Frontal cortex (tissue), 4 donors: ENCODE results near the gene TNRC6C. TPM values are rescaled to one million over a fixed set of nuclear protein-coding genes. Genes with fewer than 3 reads are reported as not detected.
"Not testable (repeated sequence)": the region's sequence is repeated elsewhere in the genome, so short reads cannot be mapped to it uniquely, and the experiment has no call there.

Experiments used
- DNase-seq, 2 donors: peaks; one replicate each; pipeline ENCODE4 v3.0.0; 2012; ENCODE audit warnings: low spot score in 2 of 2
- FAIRE-seq: peaks from 2 replicates; lab custom pipeline; 2012; peaks lifted over from hg19 to GRCh38; lab: Jason Lieb, UNC
- total RNA-seq: library from RNA; depleted of rRNA; stranded (reverse); fragments of >200 nt; gene quantifications from one replicate; pipeline ENCODE4 v1.2.3, GENCODE V29; 2014
- donor health status: control.
- donor health status: control.
- donor health status: control.

TNRC6C gene
- total RNA-seq, 1 donor from 2014 or later, result 26.9 TPM

DNA sequence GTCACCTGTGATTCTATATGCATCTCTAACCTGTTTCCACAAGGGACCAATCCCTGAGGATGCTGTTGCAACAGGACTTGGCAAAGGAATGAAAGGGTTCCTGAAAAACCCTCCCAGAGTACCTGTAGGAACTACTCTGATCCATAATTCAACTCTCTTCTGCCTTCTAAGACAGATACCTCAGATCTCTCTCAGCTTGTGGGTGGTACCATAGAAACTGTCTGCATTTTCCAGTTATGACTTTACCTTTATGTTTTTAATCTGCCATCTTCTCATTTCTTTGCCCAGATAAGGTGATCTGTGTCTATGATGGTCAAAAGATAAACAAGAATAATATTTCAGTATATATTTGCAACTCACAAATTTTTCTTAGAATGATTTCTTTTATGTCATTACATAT is 105.0 kb downstream of the TNRC6C start:
- FAIRE-seq (no peak), DNase-seq (no peak)

DNA sequence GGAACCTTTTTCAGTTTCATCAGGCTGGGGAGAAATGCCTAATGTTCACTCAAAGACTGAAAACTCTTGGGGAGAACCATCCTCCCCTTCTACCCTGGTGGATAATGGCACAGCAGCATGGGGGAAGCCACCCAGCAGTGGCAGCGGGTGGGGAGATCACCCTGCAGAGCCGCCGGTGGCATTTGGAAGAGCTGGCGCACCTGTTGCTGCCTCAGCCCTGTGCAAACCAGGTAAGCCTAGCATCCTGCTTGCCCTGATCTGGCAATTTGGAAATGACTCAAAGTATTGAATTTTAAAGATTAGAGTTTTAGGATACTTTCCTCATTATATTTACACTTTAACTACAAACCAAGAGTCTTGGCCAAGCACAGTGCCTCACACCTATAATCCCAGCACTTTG is 106.2 kb downstream of the TNRC6C start:
- no peak for DNase-seq
- no peak for FAIRE-seq

DNA sequence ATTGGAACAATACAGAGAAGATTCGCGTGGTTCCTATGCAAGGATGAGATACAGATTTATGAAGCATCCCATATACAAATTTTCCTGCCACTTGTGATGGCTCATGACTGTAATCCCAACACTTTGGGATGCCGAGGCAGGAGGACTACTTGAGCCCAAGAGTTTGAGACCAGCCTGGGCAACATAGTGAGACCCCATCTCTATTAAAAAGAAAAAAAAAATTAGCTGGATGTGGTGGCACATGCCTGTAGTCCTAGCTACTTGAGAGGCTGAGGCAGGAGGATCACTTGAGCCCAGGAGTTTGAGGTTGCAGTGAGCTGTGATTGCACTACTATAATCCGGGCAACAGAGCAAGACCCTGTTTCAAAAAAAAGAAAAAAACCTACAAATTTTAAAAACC is 108.5 kb downstream of the TNRC6C start:
- DNase-seq, FAIRE-seq: not testable (repeated sequence)

DNA sequence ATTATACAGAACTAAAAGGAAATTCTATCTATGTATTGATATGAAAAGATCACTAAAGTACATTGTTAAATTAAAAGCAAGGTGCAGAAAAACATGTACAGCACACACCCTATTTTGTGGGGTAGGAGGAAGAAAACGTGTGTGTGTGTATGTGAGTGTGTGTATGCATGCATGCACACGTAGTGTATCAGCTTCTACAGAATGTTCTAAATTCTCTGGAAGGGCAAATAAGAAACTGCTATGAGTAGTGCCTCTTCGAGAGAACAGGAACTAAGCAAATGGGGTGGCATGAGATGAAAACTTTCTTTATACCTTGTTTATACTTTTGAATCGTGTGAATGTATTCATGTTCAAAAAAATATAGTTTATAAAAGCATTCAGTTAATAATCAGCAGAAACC is 111.2 kb downstream of the TNRC6C start:
- DNase-seq (no peak), FAIRE-seq (no peak)

DNA sequence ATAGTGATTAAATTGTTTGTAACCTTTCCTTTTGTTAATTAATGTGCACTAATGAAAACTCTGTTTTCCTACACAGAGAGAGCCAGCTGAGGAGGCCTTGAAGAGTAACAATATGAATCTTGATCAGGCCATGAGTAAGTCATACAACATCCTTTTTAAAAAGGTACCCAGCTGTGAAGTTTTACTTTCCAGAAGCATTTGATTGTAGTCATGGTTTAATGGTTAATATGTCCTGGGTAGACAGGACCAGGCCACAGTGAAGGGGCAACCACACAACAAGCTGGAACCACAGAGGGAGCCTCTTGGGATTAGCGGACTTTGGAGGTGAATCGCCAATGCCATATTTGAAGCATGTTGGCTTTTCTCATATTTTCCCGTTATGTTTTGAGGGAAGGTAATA is 114.5 kb downstream of the TNRC6C start:
- no peak for FAIRE-seq

DNA sequence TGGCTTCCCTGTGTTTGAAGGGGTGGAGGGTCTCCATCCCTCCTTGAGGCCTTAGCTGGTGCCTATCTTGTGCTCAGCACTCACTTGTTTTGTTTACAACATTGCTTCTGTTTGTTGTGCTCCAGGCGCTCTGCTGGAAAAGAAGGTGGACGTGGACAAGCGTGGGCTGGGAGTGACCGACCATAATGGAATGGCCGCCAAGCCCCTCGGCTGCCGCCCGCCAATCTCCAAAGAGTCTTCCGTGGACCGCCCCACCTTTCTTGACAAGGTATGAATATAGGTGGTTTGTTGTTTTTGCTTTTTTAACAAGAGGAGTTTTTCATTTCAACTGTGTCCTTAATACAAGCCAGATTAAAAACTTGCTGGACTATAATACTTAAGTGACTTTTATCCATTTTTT is 116.5 kb downstream of the TNRC6C start:
- no peak for DNase-seq
- FAIRE-seq, result no peak

More for the DNA sequence above, 114.5 kb downstream of the TNRC6C start:
- no peak for DNase-seq

DNA sequence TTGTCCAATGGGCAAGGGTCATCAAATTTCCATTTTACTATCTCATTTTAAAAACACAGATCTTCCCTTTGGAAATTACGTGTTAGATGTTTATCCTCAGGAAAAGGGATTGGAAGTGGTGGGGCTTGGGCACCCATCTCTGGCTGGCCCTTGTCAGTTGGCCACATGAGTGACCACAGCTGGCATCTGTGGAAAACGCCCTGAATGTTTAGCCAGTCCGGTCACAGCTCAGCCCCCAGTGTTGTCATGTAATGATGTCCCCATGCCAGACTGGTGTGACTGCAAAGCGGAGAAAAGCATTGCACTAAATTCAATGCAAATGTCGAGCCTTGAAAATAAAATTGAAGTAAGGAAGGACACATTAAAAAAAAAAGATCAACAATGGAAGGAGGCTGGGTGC is 117.0 kb downstream of the TNRC6C start:
- FAIRE-seq (no peak), DNase-seq (no peak)

DNA sequence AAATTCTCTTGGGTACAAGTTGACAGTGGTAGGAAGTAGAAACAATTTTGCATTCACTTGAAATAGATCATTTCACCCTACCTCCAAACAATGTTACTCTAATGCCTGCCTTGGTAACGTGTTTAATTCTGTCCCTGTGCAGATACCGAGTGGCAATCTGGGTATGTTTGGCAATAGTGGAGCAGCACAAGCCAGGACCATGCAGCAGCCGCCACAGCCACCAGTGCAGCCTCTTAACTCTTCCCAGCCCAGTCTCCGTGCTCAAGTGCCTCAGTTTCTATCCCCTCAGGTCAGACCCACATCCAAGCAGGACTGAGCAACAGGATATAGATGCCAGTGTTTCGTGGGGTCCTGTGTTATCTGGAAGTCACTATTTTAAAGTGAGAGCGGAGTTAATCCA is 120.8 kb downstream of the TNRC6C start:
- DNase-seq (no peak), FAIRE-seq (no peak)

DNA sequence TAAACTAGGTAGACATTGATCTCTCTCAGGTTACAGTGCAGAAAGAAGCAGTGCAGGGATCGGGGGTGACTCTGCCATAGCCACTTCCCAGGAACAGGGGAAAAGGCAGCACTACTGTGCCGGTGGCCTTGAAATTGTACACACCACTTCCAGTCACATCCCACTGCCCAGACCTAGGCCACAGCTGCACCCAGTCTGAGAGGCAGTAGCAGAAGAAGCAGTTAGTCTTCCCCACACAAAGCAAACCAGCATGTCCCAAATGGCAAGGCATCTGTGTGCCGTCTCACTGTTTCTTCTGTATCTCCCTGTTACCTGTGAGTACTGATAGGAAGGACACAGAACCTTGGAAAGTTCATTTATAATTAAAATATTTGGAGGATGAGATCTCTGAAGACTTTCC is 123.0 kb downstream of the TNRC6C start:
- DNase-seq, result no peak
- no peak for FAIRE-seq

DNA sequence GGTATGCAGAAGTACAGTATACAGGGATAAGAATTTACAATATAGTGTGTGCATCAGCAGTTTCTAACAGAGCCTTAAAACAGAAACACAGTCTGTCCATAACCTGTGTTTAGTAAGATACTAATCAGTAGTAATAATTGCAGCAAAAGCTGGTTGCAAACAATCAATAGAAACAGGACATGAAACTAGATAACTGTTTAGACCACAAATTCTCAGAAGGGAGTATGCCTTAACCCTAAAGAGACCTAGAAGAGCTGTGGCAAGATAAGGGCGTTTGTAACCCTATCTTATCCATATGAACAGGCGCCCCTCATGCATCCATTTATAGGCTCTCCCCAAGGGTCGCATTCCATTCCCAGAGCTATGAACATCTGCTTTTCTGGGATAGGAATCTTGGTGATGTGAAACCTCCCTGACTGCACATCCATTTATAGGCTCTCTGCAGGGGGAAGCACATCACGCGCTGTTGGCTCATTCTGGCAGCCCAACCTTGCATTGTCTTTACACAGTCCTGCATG is 123.9 kb downstream of the TNRC6C start:
- not testable (repeated sequence) for DNase-seq, FAIRE-seq

DNA sequence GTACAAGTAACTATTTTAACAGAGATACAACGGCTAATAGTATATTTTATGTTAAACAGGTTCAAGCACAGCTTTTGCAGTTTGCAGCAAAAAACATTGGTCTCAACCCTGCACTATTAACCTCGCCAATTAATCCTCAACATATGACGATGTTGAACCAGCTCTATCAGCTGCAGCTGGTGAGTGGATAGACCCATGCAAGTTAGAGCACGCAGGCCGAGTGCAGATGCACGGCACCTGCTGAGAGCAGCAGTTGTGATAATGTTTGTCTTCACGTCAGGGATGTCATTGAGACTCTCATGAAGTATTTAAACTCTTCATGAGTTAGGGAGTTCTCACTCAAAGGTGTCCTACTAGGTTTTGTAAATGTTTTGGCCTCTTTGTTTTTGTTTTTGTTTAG is 124.5 kb downstream of the TNRC6C start:
- no peak for DNase-seq

DNA sequence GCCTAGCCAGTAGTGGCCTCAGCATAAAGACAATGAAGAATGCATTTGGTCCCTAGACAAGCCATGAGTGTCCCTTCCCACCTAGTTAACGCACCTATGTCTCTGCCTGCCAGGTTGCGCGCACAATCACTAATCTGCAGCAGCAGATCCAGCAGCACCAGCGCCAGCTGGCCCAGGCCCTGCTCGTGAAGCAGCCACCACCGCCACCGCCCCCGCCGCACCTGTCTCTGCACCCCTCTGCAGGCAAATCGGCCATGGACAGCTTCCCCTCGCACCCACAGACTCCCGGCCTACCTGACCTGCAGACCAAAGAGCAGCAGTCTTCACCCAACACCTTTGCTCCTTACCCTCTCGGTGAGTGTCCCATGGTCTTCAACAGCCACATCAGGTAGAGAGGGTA is 128.2 kb downstream of the TNRC6C start:
- FAIRE-seq, result no peak
- no peak for DNase-seq

More for the DNA sequence above, 124.5 kb downstream of the TNRC6C start:
- FAIRE-seq, result no peak

DNA sequence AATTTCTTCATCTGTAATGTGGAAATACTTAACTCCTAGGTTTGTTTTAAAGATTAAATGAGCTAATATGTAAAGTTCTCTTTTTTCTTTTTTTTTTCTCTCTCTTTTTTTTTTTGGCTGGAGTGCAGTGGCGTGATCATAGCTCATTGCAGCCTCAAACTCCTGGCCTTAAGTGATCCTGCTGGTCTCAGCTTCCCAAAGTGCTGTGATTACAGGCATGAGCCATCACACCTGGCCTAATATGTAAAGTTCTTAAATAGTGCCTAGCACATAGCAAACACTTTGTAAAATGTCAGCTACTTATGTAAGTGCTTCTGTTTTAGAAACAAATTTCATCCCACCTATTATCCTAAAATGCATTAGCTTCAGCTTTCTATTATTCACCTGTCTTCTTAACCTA is 130.0 kb downstream of the TNRC6C start:
- FAIRE-seq (no peak), DNase-seq (no peak)

DNA sequence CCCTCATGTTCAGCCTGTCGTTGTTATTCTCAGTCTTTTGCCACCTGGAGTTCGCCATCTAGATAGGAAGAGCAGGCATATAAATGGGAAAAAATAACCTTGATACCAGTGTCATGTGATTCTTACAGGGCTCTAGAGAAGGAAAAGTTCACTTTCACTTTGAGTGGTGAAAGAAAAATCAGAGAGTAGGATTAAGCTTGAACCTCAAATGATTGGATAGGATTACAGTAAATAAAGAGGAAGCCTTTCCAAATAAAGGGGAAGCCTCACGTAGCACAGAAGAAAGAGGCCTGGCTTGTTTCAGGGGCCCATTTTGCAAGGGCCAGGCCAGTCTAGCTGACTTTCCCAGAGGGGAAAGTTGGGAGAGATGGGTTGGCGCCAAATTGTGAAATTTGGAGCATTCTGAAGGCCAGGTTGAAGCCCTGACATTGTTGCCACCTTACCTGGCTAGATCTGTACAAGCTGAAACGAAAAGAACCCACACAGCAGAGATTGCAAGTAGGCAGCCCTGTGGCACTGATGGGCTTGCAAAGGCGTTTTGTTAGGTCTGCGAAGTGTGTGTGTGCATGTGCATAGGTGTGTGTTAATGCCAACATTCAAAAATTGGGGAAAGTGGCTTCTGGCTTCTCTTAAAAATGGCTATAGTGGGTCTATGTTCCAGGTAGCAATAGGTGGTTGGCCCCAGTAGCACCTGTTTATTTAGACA is 131.2 kb downstream of the TNRC6C start:
- FAIRE-seq, result no peak
- no peak for DNase-seq

DNA sequence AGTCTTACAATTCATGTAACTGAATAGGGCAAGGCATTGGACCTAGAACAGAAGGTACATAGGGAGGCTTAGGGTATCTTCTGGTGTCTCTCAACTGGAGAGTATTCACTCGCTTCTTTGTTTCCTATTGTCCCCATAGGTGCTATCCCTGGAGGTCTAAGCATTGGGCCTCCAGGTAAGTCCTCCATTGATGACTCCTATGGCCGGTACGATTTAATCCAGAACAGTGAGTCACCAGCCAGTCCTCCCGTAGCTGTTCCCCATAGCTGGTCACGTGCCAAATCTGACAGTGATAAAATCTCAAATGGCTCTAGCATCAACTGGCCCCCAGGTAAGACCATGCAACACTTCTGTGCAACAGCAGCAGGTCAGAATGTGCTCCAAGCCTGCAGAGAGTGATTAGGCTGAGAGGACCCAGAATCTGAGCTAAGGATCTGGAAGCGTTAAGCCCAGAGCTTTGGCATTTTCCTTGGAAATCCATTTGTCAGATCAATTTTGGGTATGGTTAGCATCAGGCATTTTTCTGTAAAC is 134.4 kb downstream of the TNRC6C start:
- DNase-seq, result no peak
- no peak for FAIRE-seq

DNA sequence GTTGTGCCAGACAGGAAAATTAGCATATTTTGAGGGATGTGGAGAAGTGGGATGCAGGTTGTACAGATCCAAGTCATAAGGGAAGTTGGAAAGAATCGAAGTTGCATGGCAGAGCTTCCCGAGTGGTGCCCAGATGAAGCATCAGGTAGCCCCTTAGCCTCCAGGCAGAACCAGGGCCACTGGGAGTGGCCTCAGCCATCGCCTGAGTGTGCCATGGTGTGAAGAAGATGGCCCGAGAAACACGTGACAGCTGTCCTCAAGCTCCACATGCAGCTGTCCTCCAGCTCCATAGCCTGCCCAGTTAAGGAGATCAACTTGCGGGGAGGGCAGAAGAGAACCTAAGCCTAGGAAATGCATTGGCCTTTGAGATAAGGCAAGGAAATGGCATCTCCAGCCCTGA is 136.5 kb downstream of the TNRC6C start:
- DNase-seq (no peak), FAIRE-seq (no peak)

DNA sequence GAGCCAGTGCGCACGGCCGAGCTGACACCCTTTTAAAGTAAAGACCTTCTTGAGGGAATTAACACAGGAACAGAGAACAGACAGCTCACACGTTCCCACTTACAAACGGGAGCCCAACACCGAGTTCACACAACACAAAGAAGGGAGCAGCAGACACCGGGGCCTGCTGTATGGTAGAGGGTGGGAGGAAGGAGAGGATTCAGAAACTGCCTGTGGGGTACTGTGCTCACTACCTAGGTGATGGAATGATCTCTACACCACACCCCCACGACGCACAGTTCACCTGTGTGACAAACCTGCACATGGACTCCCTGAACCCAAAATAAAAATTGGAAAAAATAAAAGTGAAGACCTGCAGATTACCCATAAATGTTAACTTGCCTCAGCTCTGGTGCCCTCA is 137.6 kb downstream of the TNRC6C start:
- FAIRE-seq, result no peak

DNA sequence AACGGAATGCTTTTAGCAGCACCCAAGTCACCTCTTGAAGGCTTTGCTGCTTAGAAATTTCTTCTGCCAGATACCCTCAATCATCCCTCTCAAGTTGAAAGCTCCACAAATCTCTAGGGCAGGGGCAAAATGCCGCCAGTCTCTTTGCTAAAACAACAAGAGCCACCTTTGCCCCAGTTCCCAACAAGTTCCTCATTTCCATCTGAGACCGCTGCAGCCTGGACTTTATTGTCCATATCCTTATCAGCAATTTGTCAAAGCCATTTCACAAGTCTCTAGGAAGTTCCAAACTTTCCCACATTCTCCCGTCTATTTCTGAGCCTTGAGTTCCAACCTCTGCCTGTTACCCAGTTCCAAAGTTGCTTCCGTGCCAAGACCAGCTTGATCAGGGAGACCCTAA is 142.6 kb downstream of the TNRC6C start:
- no peak for FAIRE-seq

More for the DNA sequence above, 137.6 kb downstream of the TNRC6C start:
- no peak for DNase-seq

DNA sequence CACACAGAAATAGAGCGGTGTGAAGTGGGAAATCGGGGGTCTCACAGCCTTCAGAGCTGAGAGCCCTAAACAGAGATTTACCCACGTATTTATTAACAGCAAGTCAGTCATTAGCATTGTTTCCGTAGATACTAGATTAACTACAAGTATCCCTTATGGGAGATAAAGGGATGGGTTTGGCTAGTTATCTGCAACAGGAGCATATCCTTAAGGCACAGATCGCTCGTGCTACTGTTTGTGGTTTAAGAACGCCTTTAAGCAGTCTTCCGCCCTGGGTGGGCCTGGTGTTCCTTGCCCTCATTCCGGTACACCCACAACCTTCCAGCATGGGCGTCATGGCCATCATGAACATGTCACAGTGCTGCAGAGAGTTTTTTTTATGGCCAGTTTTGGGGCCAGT is 143.0 kb downstream of the TNRC6C start:
- no peak for FAIRE-seq
- no peak for DNase-seq

More for the DNA sequence above, 142.6 kb downstream of the TNRC6C start:
- no peak for DNase-seq

DNA sequence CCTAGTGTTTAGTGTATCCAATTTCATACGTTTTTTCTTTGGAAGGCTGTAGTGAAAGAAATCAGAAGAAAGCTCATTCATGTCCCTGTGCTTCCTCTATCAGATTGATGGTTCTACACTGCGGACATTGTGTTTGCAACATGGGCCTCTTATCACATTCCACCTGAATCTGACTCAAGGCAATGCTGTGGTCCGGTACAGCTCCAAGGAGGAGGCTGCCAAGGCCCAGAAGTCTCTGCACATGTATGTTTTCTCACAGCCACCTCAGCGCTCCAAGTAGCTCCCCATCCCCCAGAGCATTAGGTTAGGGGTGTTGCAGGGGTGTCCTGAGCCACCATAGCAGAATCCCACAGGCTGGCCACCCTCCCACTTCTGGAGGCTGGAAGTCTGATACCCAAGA is 144.8 kb downstream of the TNRC6C start:
- FAIRE-seq (no peak), DNase-seq (no peak)

DNA sequence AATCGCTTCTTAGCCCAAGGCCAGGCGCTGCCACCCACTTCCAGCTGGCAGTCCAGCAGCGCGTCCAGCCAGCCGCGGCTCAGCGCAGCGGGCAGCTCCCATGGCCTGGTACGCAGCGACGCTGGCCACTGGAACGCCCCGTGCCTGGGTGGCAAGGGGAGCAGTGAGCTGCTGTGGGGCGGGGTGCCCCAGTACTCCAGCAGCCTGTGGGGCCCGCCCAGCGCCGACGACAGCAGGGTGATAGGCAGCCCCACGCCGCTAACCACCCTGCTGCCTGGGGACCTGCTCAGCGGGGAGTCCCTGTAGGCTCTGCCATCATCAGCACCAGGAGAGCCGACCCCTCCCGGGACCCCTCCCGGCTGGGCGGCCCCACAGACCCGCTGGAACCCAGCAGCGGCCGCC is 146.0 kb downstream of the TNRC6C start:
- no peak for FAIRE-seq
- no peak for DNase-seq

DNA sequence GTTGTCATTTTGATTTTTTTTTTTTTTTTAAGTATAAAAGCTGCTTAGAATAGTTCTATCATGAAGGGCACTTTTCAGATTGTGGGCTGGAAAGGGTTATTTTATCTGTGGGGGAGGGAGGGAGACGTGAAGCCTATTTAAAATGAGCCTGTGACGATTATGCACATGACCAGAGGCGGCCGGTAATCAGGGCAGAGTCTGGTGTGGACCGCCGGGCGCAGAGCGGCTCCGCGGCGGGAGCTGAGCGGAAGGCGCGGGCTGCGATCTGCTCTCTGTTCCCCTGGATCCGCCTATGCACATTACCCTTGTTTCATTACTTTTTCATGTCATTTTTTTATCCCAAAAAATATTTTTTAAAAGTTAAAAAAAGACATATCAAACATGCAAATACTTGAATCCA is 146.6 kb downstream of the TNRC6C start:
- FAIRE-seq, result no peak
- no peak for DNase-seq
